ENCODE measurements around the gene UFC1.

DNA sequence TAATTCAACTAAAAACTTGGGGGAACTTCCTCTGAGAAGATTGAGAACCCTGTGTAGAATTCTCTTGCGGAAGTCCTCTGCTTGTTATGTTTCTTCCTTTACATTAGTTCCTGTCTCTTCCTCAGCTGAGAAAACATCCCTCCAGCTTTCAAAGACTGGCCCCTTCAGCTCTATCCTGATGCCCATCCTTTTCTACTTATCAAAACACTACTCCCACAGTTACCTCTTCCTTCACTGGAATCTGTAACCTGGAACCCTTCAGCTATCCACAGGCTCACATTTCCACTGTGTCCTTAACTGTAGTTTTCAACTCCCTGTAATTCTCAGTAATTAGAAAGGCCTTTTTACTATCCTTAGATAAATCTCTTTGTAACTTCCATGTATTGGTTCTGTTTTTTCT is 15.3 kb upstream of the UFC1 start:
- no peak for TF ChIP-seq CTCF (IDR thresholded peaks at IDR 0.05)
- no peak for TF ChIP-seq POLR2A (IDR thresholded peaks at IDR 0.05)
- no peak for TF ChIP-seq POLR2AphosphoS5 (IDR thresholded peaks at IDR 0.05)
- no peak for TF ChIP-seq EP300 (IDR thresholded peaks at IDR 0.05; ENCODE audit: low read depth)
